Measurements from ENCODE around the gene SETD5. TPM values are rescaled to one million over a fixed set of nuclear protein-coding genes. Genes with fewer than 3 reads are reported as not detected.

Gene SETD5
- total and polyA plus RNA-seq, 2 donors (not counting 3 experiments of a cell fraction or from before 2014, with no cell fraction given): 48.2 to 149 TPM

- intact Hi-C loops (cut with micrococcal nuclease): no loop called here
- peaks cover 43 to 54% of the 10 kb centered on the region in 2 experiments for H3K36me3 ChIP-seq (ENCODE audit: control insufficient read depth in 2 of 2, extremely low read depth in 1 of 2, insufficient read depth in 2 of 2, low read length in 2 of 2)
- no peak overlapping the region for H3K27ac ChIP-seq (ENCODE audit: insufficient read depth, low read depth, low read length)
- no peak overlapping the region for H3K4me2 ChIP-seq (ENCODE audit: insufficient read depth, low read length)
- H2AFZ ChIP-seq (ENCODE audit: low read depth, low read length): no peak overlapping the region
- TF ChIP-seq GATA2 (IDR thresholded peaks at IDR 0.05; ENCODE audit: insufficient read depth, insufficient read length, low read depth, low read length) (no peak), POLR2AphosphoS5 (IDR thresholded peaks at IDR 0.05; ENCODE audit: insufficient read depth, low read depth, low read length) (no peak), POLR2A (IDR thresholded peaks at IDR 0.05; ENCODE audit: low read depth, low read length) (no peak), JUN (IDR thresholded peaks at IDR 0.05; ENCODE audit: borderline replicate concordance, insufficient read depth, insufficient read length, low read depth) (no peak), FOS (IDR thresholded peaks at IDR 0.05; ENCODE audit: borderline replicate concordance, insufficient read depth, low read length) (no peak), MYC (IDR thresholded peaks at IDR 0.05; ENCODE audit: low read depth, low read length) (no peak), EZH2 (IDR thresholded peaks at IDR 0.05; ENCODE audit: borderline replicate concordance, low read depth, low read length, severe bottlenecking) (no peak)
- TF ChIP-seq, protein P1, sequence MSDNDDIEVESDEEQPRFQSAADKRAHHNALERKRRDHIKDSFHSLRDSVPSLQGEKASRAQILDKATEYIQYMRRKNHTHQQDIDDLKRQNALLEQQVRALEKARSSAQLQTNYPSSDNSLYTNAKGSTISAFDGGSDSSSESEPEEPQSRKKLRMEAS (IDR thresholded peaks at IDR 0.05; ENCODE audit: insufficient read depth, insufficient read length): no peak
- TF ChIP-seq, protein P2, sequence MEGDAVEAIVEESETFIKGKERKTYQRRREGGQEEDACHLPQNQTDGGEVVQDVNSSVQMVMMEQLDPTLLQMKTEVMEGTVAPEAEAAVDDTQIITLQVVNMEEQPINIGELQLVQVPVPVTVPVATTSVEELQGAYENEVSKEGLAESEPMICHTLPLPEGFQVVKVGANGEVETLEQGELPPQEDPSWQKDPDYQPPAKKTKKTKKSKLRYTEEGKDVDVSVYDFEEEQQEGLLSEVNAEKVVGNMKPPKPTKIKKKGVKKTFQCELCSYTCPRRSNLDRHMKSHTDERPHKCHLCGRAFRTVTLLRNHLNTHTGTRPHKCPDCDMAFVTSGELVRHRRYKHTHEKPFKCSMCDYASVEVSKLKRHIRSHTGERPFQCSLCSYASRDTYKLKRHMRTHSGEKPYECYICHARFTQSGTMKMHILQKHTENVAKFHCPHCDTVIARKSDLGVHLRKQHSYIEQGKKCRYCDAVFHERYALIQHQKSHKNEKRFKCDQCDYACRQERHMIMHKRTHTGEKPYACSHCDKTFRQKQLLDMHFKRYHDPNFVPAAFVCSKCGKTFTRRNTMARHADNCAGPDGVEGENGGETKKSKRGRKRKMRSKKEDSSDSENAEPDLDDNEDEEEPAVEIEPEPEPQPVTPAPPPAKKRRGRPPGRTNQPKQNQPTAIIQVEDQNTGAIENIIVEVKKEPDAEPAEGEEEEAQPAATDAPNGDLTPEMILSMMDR (IDR thresholded peaks at IDR 0.05; ENCODE audit: extremely low read depth in 1 of 2, insufficient read depth in 1 of 2, low read depth in 1 of 2, low read length in 2 of 2): no peak
- dilution Hi-C loops (cut with MboI; ENCODE audit: extremely low pct_ligation_motif_present, low sequenced_read_pairs): no loop called here
- no peak for FAIRE-seq
- H4K20me1 ChIP-seq (replicated peaks; ENCODE audit: control insufficient read depth, extremely low read depth, insufficient read depth, low read length): peaks cover 7% of the 10 kb centered on the region
- H3K4me3 ChIP-seq (replicated peaks in 1 of 3; ENCODE audit: insufficient read depth in 1 of 3, low read depth in 1 of 3, low read length in 3 of 3): no peak overlapping the region
- ChIA-PET POLR2A (interaction anchor here (1.4 kb wide), 1 partner anchor 38 kb away, joined by 3 read pairs; no protein-coding TSS in a partner anchor), CTCF (no interaction called here)
- no TSS peak for BruUV-seq (replicated peaks)
- H3K9me1 ChIP-seq (replicated peaks; ENCODE audit: control insufficient read depth, extremely low read depth, insufficient read depth, low read length): no peaks in the 10 kb centered on the region
- no peaks in the 10 kb centered on the region for H3K4me1 ChIP-seq (ENCODE audit: control insufficient read depth, extremely low read depth, insufficient read depth, low read length)
- H3K9ac ChIP-seq (replicated peaks; ENCODE audit: extremely low read depth, insufficient read depth, low read length): no peak overlapping the region
- H3K27me3 ChIP-seq (ENCODE audit: control insufficient read depth in 2 of 2, insufficient read depth in 2 of 2, low read length in 2 of 2): no peaks in the 10 kb centered on the region
- no peak for DNase-seq (ENCODE audit: low read depth, low spot score)
- H3K9me3 ChIP-seq (replicated peaks; ENCODE audit: control insufficient read depth, insufficient read depth, low read length): no peaks in the 10 kb centered on the region
- H3K79me2 ChIP-seq (ENCODE audit: control insufficient read depth, insufficient read depth, low read length): peaks cover 64% of the 10 kb centered on the region
These were observed 36.5 kb downstream of the SETD5 start for GRCh38 chr3:9433627-9434521.

Data from endothelial cell of umbilical vein (primary cell).